Stimulated activated CD4-positive, alpha-beta T cell treated with anti-CD3 and anti-CD28 coated beads, Interleukin-1b, Interleukin-23, amount 100 ng/mL, for 48 hours (primary cell): ENCODE results near the gene PLXNB2.
A peak's percentile ranks its signal among the peaks of the same experiment; 100 is the strongest.

ENCODE experiments used
- DNase-seq: peaks from one replicate; pipeline ENCODE4 v3.0.0-alpha.2; 2020

PLXNB2 gene

GRCh38 chr22:50249341-50250248, 57.9 kb downstream of the PLXNB2 start:
- no peak for DNase-seq

GRCh38 chr22:50248196-50249081, 59.0 kb downstream of the PLXNB2 start:
- DNase-seq, result no peak

- DNase-seq, result no peak
These were observed 59.7 kb downstream of the PLXNB2 start for GRCh38 chr22:50247748-50248147.

- no peak for DNase-seq
These were observed 60.9 kb downstream of the PLXNB2 start for GRCh38 chr22:50246242-50247175.

GRCh38 chr22:50245214-50246072, 62.0 kb downstream of the PLXNB2 start:
- DNase-seq, result no peak

GRCh38 chr22:50244420-50245213, 62.8 kb downstream of the PLXNB2 start, which contains the start of gene TUBGCP6:
Gene TUBGCP6, minus strand, starts transcription at chr22:50245023. Its CDS starts 564 bp downstream, at chr22:50244459.
- DNase-seq, result peak; percentile 92

GRCh38 chr22:50243685-50244419, 63.6 kb downstream of the PLXNB2 start:
- DNase-seq, result no peak

- no peak for DNase-seq
These were observed 65.0 kb downstream of the PLXNB2 start for GRCh38 chr22:50242406-50242949.

- DNase-seq, result no peak
These were observed 68.7 kb downstream of the PLXNB2 start for GRCh38 chr22:50238755-50239154.

GRCh38 chr22:50236731-50237409, 70.6 kb downstream of the PLXNB2 start:
- DNase-seq, result no peak

- DNase-seq, result no peak
These were observed 74.2 kb downstream of the PLXNB2 start for GRCh38 chr22:50233223-50233622.

- no peak for DNase-seq
These were observed 74.8 kb downstream of the PLXNB2 start for GRCh38 chr22:50232481-50233151.

GRCh38 chr22:50229370-50229769, 78.1 kb downstream of the PLXNB2 start:
- no peak for DNase-seq

GRCh38 chr22:50228366-50228765, 79.1 kb downstream of the PLXNB2 start:
- no peak for DNase-seq

GRCh38 chr22:50227579-50228215, 79.7 kb downstream of the PLXNB2 start:
- DNase-seq, result no peak

GRCh38 chr22:50226875-50227165, 80.6 kb downstream of the PLXNB2 start:
- no peak for DNase-seq

- no peak for DNase-seq
These were observed 81.2 kb downstream of the PLXNB2 start for GRCh38 chr22:50226063-50226874.
